HG03571 (cell line): ENCODE measurements around the gene FRMPD4.
A peak's percentile ranks its signal among the peaks of the same experiment; 100 is the strongest.
"Not testable (repeated sequence)": the region's sequence is repeated elsewhere in the genome, so short reads cannot be mapped to it uniquely, and the experiment has no call there.

Source experiments
- ATAC-seq: cut with Tn5 transposase; IDR thresholded peaks from one replicate; pipeline ENCODE4 v1.9.1; 2021; ENCODE audit not compliant: unreplicated experiment

Gene FRMPD4

GRCh38 chrX:12494400-12495138, 356.3 kb downstream of the FRMPD4 start:
- no peak for ATAC-seq

DNA sequence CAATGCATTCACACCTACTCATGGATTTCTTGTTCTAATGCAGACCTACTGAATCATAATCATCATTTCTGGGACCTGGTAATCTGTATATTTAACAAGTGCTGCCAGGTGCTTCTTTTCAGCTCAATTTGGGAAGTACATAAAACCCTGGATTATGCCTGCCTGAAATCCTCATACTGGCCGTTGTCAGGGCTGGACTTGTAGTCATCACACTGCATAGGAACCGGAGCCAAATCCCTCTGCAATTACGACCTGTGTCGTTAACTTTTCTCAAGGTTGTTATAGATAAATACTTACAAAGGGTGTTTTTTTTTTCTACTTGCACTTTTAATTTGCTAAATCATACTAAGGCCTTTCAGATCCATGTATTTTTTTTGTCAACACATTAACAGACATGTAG, 358.1 kb downstream of the FRMPD4 start:
- no peak for ATAC-seq

DNA sequence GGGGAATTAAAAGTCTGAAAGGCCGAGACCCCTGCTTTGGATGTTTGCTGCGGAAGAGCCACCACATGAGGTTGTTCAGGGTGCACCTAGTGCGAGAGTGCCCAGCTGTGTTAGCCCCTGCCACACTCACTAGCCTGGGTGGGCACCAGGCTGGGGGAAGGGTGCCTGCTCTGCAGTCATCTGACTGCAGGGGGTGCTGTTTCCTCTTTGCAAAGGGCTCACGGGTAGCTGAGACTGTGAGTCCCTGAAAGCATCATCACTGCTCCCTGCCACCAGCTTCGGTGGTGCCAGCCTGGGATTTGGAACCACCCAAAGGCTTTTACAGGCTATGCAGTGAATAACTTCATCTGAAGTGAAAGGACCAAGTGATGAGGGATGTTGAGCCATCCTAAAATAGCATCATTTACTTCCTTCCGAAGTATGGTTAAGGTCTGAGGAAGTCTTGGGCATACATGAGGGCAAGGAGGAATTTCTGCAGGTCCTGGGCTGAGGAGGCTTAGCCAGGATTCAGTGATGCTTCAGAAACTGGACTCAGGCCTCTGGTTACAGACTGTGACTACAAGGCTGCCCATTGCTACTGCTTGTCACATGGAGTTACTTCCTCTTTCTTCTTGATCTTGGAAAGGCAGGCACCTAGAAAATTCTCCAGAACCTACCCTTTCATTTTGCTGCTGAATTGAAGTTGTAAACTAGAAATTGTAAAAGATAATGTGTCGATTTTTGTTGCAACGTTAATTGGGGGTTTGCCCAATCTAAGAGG, 359.7 kb downstream of the FRMPD4 start:
- ATAC-seq, result no peak

DNA sequence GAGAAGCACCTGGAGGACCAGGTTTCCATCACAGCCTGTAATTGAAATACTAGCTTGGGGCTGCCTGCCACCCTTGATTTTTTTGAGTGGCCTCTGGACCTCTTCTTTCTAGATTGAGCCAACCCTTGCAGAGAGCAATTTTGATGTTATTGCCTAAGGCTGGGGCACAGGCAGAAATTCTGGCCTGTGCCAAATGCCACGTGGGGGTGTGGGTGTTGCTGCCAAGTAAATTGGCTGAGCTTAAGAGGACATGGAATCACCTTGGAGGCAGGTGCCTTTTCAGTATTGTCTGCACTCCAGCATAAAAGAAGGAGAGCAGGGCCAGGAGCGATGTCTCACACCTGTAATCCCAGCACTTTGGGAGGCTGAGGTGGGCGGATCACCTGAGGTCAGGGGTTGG, 366.9 kb downstream of the FRMPD4 start:
- ATAC-seq, result no peak

- peak; percentile 82 for ATAC-seq
Observed at GRCh38 chrX:12515384-12515783, 377.1 kb downstream of the FRMPD4 start.

GRCh38 chrX:12526306-12526705, 388.0 kb downstream of the FRMPD4 start:
- ATAC-seq, result no peak

GRCh38 chrX:12538096-12538495, 399.8 kb downstream of the FRMPD4 start:
- not testable (repeated sequence) for ATAC-seq

DNA sequence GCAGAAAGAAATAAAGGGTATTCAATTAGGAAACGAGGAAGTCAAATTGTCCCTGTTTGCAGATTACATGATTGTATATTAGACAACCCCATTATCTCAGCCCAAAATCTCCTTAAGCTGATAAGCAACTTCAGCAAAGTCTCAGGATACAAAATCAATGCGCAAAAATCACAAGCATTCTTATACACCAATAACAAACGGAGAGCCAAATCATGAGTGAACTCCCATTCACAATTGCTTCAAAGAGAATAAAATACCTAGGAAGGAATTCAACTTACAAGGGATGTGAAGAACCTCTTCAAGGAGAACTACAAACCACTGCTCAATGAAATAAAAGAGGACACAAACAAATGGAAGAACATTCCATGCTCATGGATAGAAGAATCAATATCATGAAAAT, 404.0 kb downstream of the FRMPD4 start:
- not testable (repeated sequence) for ATAC-seq

- ATAC-seq, result no peak
Observed at GRCh38 chrX:12548341-12548740, 410.1 kb downstream of the FRMPD4 start.

GRCh38 chrX:12548746-12549145, 410.5 kb downstream of the FRMPD4 start:
- no peak for ATAC-seq

DNA sequence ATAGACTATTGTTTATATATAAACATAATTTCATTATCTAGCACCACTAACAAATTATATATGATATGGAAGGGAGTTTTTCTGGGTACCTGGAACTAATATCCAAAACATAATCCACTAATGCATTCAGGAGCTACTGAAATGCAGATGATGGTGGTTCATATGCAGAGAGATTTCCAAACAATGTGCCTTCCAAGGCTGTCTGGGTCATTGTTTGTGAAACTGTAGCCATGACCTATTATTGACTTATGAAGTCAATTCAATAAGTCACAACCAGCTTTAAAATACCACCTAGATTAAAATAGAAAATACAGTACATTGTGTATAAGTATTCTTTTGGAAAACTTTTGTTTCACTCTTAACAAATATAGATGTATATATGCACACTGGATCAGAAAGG, 415.9 kb downstream of the FRMPD4 start:
- ATAC-seq, result no peak

DNA sequence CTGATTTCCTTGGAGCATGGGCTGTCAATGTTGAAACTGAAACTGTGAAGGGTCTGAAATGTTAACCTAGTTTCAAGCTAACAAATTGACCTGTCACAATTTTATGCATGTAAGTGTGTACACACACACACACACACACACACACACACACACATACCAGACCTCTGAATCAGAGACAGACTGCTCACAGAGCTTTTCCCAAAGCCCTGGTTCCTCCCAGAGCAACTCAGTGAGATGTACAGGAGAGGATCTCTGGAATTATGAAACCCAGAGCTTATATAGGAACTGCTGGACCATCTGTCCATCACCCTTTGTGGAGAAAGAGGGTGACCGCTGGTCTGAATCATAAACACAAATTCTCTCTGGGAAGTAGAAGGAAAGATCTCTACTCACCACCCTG, 424.8 kb downstream of the FRMPD4 start:
- no peak for ATAC-seq

DNA sequence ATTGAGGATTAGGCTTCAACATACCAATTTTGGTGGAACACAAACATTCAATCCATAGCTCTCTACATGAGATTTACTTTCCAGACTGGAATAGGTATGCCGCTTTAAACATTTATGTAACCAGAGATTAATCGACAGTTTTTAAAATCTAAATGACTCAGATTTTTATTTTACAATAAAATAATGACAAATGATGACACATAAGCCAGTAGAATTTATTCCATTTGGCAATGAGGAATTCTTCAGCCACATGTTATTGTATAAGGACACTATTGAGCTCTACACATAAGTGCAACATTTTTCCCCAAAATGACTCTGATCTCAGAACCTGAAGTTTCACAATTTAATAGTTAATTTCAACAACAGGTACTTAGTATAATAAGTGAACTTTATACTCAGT, 425.9 kb downstream of the FRMPD4 start:
- no peak for ATAC-seq

DNA sequence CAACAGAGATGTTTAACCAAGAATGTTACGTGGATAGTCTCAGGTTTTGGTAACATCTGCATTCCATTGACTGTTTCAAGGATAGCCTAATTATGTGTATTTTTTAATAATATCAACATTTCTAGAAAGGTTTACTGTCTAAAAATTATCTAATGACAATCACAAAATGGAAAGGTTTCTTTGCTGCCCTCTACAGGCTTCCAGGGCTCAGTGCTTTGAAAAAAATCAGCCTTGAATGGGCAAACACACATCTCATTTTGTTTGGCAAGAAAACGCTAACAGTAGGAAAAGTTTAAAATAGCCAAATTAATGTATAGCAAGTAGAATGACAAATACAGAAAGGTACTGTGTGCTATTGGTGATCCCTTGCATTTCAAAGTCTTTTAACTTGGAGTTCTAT, 429.6 kb downstream of the FRMPD4 start:
- ATAC-seq, result no peak

- no peak for ATAC-seq
Observed at GRCh38 chrX:12570859-12571501, 432.7 kb downstream of the FRMPD4 start.

- ATAC-seq, result no peak
Observed at GRCh38 chrX:12579311-12579710, 441.0 kb downstream of the FRMPD4 start.

GRCh38 chrX:12580548-12580947, 442.3 kb downstream of the FRMPD4 start:
- ATAC-seq, result no peak

GRCh38 chrX:12581546-12581945, 443.3 kb downstream of the FRMPD4 start:
- ATAC-seq, result no peak

DNA sequence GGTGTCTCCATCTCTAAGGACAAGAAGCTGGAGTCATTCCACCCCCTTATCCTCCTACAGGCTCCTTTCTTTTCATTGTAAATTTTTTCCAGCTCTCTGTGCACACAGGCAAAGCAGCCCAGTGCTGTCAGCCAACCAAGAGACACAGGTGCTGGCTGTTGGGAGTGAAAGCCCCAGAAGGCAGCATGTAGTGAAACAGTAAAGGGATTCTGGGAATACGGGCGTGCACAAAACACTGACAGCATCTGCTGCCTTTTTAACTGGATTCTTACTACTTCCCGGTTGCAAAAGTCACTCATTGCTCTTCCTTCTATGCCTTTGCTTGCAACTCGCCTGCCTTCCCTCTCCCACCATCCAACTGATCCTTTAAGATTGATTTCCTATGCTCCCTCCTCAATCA, 444.4 kb downstream of the FRMPD4 start:
- no peak for ATAC-seq

DNA sequence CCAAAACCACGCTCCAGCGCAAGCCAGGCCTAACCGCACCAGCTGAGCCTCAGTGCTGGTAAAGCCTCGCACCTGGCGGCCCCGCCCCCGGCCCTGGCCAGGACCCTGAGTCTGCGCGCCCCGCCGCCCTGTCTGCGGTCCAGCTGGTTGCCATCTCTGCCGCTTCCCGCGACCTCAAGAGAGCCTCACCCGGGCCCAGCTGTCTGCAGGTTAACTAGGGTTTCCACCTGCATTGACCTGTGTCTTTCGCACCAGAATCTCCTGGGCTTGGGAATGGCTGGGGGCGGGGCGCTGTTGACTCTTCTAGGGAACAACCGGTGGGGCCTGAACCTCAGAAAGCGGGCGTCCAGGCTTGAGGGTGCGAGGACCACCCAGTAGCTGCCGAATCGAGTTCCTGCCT, 445.3 kb downstream of the FRMPD4 start:
- ATAC-seq, result no peak

DNA sequence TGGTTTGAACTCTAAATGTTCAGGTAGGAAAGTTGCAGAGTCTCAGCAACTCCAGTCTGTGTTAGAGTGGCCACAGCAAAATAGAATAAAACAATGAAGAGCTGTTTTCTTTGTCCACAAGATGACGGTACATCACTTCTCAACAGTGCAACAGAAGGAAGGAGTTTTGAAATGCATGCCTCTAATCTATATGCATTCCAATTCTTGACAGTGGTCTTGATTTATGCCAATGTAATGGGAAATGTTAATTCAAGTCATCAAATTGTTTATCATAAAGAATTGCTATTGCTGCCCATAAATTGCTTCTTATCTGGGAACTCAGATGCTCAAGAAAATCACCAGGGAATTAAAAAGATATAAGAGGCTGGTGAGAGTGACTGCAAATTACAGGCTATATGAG, 457.4 kb downstream of the FRMPD4 start:
- ATAC-seq, result no peak

DNA sequence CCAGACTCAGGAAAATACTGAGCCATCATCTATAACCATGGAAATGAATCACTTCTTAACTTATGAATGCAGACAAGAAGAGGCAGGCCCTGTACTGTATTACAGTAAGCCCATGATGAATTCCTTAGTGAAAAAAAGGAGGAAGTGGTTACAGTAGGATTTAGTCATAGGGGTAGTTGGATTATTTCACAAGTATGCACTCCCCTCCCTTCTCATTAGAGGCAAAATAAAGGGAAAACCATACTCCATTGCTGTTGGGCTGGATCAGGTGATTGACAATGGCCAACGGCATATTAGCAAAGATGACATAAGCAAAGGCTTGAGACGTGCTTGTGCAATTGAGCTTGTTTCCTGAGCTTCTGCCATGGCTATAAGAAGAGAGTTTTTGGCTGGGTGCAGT, 471.8 kb downstream of the FRMPD4 start:
- no peak for ATAC-seq
